ENCODE measurements around the gene PAK5. TPM values are rescaled to one million over a fixed set of nuclear protein-coding genes. Genes with fewer than 3 reads are reported as not detected.

PAK5 gene
- total RNA-seq, 1 donor from 2014 or later: not detected

DNA sequence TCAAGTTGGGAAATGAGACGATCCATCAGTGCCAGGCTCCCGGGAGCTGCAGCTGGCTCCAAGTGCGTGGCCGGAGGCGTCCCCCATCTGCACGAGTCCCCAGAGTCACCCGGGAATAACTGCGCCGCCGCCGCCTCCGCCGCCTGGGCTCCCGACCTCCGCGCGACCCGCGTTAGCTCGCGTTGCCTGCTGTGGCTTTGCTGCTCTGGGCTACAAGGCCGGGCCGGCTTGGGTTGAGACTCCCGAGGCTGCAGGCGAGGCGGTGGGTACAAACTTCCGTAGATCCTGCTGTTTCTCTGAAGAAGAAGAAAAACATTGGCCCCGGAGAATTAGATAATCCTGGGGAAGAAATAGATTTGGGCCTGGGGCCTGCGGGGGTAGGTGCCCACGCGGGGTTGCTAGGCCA lies 331.9 kb downstream of the PAK5 start:
- DNase-seq (ENCODE audit: low spot score in 2 of 2): no peak
- H3K27ac ChIP-seq: no peak overlapping the region
- H3K4me3 ChIP-seq: peak overlapping the region; percentile 36 to 46
- intact Hi-C loops (cut with DNase I): no loop called here
- no peak for TF ChIP-seq CTCF (IDR thresholded peaks at IDR 0.05)
- H3K4me1 ChIP-seq: no peaks in the 10 kb centered on the region
- no peaks in the 10 kb centered on the region for H3K36me3 ChIP-seq
- H3K9me3 ChIP-seq: no peaks in the 10 kb centered on the region
- H3K27me3 ChIP-seq: no peaks in the 10 kb centered on the region

DNA sequence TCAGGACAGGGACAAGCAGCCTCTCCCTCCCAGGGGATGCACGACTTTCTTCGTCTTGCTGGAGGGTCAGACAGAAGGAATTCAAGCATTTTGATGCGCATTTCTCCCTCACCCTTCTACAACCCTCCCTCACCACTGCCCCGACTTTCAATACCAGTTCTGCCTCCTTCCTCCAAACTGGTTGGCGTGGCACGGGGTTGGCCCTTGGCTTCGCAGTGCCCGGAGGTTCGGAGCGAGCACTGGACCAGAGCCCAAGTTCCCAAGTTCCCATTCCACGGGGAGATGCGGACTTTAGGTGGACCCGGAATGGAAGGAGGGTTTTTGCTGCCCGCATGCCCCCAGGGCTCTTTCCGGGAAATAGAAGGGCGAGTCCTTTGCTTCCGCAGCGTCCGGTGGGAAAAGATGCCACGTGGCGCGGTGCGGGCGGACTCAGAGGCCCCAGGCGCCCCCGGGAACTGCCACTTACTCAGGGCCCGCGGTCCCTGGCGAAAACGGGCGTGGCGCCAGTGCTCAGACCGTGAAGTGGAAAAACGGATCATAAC lies 332.5 kb downstream of the PAK5 start:
- H3K27me3 ChIP-seq: no peaks in the 10 kb centered on the region
- H3K4me3 ChIP-seq: peak overlapping the region; percentile 36 to 46
- no peak for DNase-seq (ENCODE audit: low spot score in 2 of 2)

DNA sequence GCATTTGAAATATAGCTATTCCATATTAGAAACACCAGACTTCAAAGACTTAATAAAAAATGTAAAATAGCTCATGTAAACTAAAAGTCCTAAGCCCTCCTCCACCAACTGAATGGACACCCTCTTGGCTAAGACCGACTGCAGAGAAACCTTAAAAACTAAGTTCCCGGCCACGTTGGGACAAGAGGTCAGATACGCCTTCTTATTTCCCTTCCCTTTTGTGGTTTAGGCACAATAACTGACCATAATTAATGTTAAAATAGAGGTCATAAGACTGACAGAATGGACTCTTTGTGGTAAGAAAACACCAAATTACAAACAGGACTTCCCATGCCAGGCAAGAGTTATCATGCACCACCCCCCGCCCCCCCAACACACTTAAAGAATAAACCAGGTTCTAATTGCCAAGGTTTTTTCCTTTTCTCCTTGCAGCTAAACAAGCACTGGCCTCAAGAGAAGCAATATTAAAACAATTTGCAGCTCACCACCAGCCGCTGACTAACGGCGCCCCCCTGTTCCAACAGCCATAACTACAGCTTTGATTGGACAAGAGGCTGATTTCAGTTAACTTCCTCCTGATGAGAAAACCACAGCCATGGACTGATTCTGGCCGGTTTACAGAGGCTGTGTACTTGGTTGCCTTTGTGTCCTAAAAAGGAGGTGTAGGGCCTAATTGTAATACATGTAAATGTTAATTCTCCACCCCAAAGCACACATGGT lies 335.2 kb downstream of the PAK5 start:
- intact Hi-C loops (cut with DNase I): no loop called here
- Histone ChIP-seq H3K27me3 (no peaks in the 10 kb centered on the region), H3K4me3 (no peak overlapping the region), H3K4me1 (no peaks in the 10 kb centered on the region), H3K27ac (no peak overlapping the region), H3K9me3 (no peaks in the 10 kb centered on the region), H3K36me3 (no peaks in the 10 kb centered on the region)
- TF ChIP-seq CTCF (IDR thresholded peaks at IDR 0.05): no peak
- DNase-seq (ENCODE audit: low spot score in 2 of 2): no peak

More for the DNA sequence above, 332.5 kb downstream of the PAK5 start:
- Histone ChIP-seq H3K4me1 (no peaks in the 10 kb centered on the region), H3K27ac (no peak overlapping the region), H3K36me3 (no peaks in the 10 kb centered on the region), H3K9me3 (no peaks in the 10 kb centered on the region)
- intact Hi-C loops (cut with DNase I): no loop called here
- TF ChIP-seq CTCF (IDR thresholded peaks at IDR 0.05): no peak

- DNase-seq (ENCODE audit: low spot score in 2 of 2): no peak
- Histone ChIP-seq H3K27me3 (no peaks in the 10 kb centered on the region), H3K4me3 (no peak overlapping the region), H3K27ac (no peak overlapping the region), H3K36me3 (no peaks in the 10 kb centered on the region), H3K9me3 (no peaks in the 10 kb centered on the region), H3K4me1 (no peaks in the 10 kb centered on the region)
- intact Hi-C loops (cut with DNase I): no loop called here
- TF ChIP-seq CTCF (IDR thresholded peaks at IDR 0.05): no peak
Measured at GRCh38 chr20:9501473-9501872, 337.4 kb downstream of the PAK5 start.

DNA sequence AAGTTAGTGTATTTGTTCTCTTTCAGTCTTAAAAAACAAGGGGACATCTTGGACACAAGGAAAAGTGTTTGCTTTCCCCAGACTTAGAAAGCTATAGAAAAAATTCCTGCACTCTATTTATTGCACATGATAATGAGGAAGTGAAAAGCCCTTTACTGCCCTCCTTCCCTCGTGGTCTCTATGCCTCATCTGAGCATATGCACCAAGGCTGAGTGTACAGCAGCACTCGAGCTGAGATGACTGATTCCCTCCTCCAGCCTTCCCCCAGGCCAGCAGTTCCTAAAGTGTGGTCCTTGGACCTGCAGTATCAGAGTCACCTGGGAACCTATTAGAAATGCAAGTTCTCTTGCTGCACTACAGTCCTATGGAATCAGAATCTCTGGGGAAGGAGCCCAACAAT lies 338.8 kb downstream of the PAK5 start:
- H3K4me3 ChIP-seq: no peak overlapping the region
- H3K27ac ChIP-seq: no peak overlapping the region
- DNase-seq (ENCODE audit: low spot score in 2 of 2): no peak
- TF ChIP-seq CTCF (IDR thresholded peaks at IDR 0.05): no peak
- H3K9me3 ChIP-seq: no peaks in the 10 kb centered on the region
- no peaks in the 10 kb centered on the region for H3K36me3 ChIP-seq
- no peaks in the 10 kb centered on the region for H3K4me1 ChIP-seq
- intact Hi-C loops (cut with DNase I): no loop called here
- H3K27me3 ChIP-seq: no peaks in the 10 kb centered on the region
